Chondrocyte (in vitro differentiated cells): ENCODE data around the gene CCDC127. TPM values are rescaled to one million over a fixed set of nuclear protein-coding genes. Genes with fewer than 3 reads are reported as not detected.
A peak's percentile ranks its signal among the peaks of the same experiment; 100 is the strongest.

Source experiments
- DNase-seq: peaks from one replicate; pipeline ENCODE4 v3.0.0; 2021; ENCODE audit warnings: mixed read lengths, low spot score
- H3K27ac Mint-ChIP-seq: one replicate; pipeline ENCODE4 v1.8.0; 2021; ENCODE audit warnings: mild to moderate bottlenecking, moderate library complexity, mixed read lengths; ENCODE audit not compliant: unreplicated experiment
- H3K27me3 Mint-ChIP-seq: 2 replicates; pipeline ENCODE4 v1.8.0; 2021; ENCODE audit warnings: low read depth, mixed read lengths
- H3K36me3 Mint-ChIP-seq: 2 replicates; pipeline ENCODE4 v1.8.0; 2021; ENCODE audit warnings: low read depth, mixed read lengths
- H3K4me1 Mint-ChIP-seq: 2 replicates; pipeline ENCODE4 v1.8.0; 2021; ENCODE audit warnings: low read depth, mild to moderate bottlenecking, mixed read lengths
- H3K4me3 Mint-ChIP-seq: one replicate; pipeline ENCODE4 v1.8.0; 2021; ENCODE audit warnings: mild to moderate bottlenecking, moderate library complexity, mixed read lengths; ENCODE audit not compliant: unreplicated experiment
- H3K9me3 Mint-ChIP-seq: 2 replicates; pipeline ENCODE4 v1.8.0; 2021; ENCODE audit warnings: low read depth, mixed read lengths
- CTCF ChIP-seq: fragments of 200-600 bp; sonication (generic); IDR thresholded peaks from 2 replicates; pipeline ENCODE4 v1.5.0; 2021; ENCODE audit warnings: antibody characterized with exemption, mild to moderate bottlenecking, moderate library complexity
- total RNA-seq: library from RNA; stranded (reverse); gene quantifications from 3 replicates; pipeline ENCODE4 v1.2.1, GENCODE V29; 2021

Gene CCDC127
- total RNA-seq, 1 donor from 2014 or later = 8.0 TPM

GRCh38 chr5:162565-163337 is 55.2 kb downstream of the CCDC127 start:
- Mint-ChIP-seq H3K9me3 (no peaks in the 10 kb centered on the region), H3K27me3 (no peaks in the 10 kb centered on the region), H3K4me3 (no peak overlapping the region), H3K4me1 (peaks cover 33% of the 10 kb centered on the region), H3K36me3 (no peaks in the 10 kb centered on the region), H3K27ac (no peak overlapping the region)
- peak; percentile 88 for DNase-seq
- no peak for TF ChIP-seq CTCF

- Mint-ChIP-seq H3K9me3 (no peaks in the 10 kb centered on the region), H3K27me3 (no peaks in the 10 kb centered on the region), H3K27ac (no peak overlapping the region), H3K36me3 (no peaks in the 10 kb centered on the region), H3K4me1 (peaks cover 30% of the 10 kb centered on the region), H3K4me3 (no peak overlapping the region)
- no peak for TF ChIP-seq CTCF
- peak; percentile 85 for DNase-seq
These were observed 55.8 kb downstream of the CCDC127 start for GRCh38 chr5:162190-162564.

DNA sequence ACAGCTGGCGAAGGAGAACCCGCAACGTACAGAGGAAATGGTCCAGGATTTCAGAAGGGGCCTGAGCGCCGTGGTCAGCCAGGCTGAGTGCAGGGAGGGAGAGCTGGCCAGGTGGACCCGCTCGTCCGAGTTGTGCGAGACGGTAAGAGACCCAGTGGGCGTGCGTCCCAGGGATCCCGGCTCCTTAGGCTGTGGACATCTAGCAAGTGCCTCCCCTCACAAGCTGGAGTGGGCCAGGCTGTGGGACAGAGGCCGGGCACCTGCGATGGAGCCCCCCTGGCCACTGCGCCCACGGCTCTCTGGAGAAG is 56.2 kb downstream of the CCDC127 start:
- Mint-ChIP-seq H3K36me3 (no peaks in the 10 kb centered on the region), H3K4me3 (no peak overlapping the region), H3K27me3 (peaks cover under 1% of the 10 kb centered on the region), H3K9me3 (no peaks in the 10 kb centered on the region), H3K4me1 (peaks cover 27% of the 10 kb centered on the region), H3K27ac (no peak overlapping the region)
- peak; percentile 60 for DNase-seq
- no peak for TF ChIP-seq CTCF

- H3K9me3 Mint-ChIP-seq = no peaks in the 10 kb centered on the region
- H3K4me1 Mint-ChIP-seq = peaks cover 27% of the 10 kb centered on the region
- peak overlapping the region; percentile 64 for H3K27ac Mint-ChIP-seq
- DNase-seq = peak; percentile 47
- no peak overlapping the region for H3K4me3 Mint-ChIP-seq
- TF ChIP-seq CTCF = no peak
- peaks cover 4% of the 10 kb centered on the region for H3K27me3 Mint-ChIP-seq
- H3K36me3 Mint-ChIP-seq = no peaks in the 10 kb centered on the region
These were observed 56.8 kb downstream of the CCDC127 start for GRCh38 chr5:160921-161802.

DNA sequence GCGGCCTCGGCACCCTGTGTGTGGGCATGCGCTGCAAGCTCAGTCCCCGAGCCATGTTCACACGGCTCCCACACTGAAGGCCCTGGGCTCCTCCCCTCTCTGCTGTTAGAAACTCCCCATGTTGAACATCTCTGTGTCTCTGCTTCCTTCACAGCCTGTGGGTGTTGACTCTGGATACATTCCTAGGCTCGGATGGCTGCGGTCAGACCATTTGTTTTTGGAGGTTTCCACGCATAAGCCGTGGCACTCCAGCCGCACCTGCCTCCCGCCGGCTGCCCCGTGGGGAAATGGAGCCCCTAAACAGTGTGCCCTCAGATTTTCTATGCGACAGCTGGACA is 57.8 kb downstream of the CCDC127 start:
- no peak overlapping the region for H3K4me3 Mint-ChIP-seq
- peaks cover 27% of the 10 kb centered on the region for H3K4me1 Mint-ChIP-seq
- peaks cover 2% of the 10 kb centered on the region for H3K36me3 Mint-ChIP-seq
- TF ChIP-seq CTCF = no peak
- H3K27ac Mint-ChIP-seq = peak overlapping the region; percentile 64
- peaks cover 6% of the 10 kb centered on the region for H3K27me3 Mint-ChIP-seq
- DNase-seq = peak; percentile 63
- no peaks in the 10 kb centered on the region for H3K9me3 Mint-ChIP-seq
